Measurements from ENCODE around the gene SYNE1.
A peak's percentile ranks its signal among the peaks of the same experiment; 100 is the strongest.

SYNE1 gene

DNA sequence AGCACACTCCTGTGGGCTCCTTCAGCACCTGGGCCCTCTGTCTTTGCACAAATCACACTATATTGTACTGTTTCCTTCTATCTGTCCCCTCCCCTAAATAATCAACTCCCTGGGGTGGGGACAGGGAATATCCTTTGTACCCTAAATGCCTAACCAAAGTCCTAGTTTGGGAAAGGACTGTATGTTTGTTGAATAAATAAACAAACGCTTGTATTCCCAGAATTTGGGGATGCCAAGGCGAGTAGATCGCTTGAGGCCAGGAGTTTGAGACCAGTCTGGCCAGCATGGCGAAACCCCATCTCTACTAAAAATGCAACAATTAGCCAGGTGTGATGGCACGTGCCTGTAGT lies 322.7 kb downstream of the SYNE1 start:
- no peak overlapping the region for H3K4me3 ChIP-seq (ENCODE audit: low read depth, low read length)
- H2BK12ac ChIP-seq (ENCODE audit: low read length), result no peak overlapping the region
- WGBS (ENCODE audit: extremely low coverage, insufficient coverage, insufficient read length), result no CpG with 5 or more reads among the region's 5 CpGs
- DNase-seq, result peak in 1 of 2 donors; percentile 83
- peak overlapping the region; percentile 33 for H2BK120ac ChIP-seq (ENCODE audit: insufficient read depth, low read length, poor library complexity)
- no peak overlapping the region for H3K27ac ChIP-seq (ENCODE audit: low read depth, low read length)
- H2AK5ac ChIP-seq (ENCODE audit: low read length), result no peak overlapping the region
- H3K36me3 ChIP-seq (ENCODE audit: control insufficient read depth in 1 of 2, insufficient read depth in 2 of 2, low read length in 2 of 2), result peaks cover 1 to 2% of the 10 kb centered on the region in 2 experiments
- no peak overlapping the region for H3K18ac ChIP-seq (ENCODE audit: low read length)
- H3K79me1 ChIP-seq (ENCODE audit: low read length), result peaks cover 7% of the 10 kb centered on the region
- H3K9ac ChIP-seq (ENCODE audit: low read length), result no peak overlapping the region
- H4K12ac ChIP-seq (ENCODE audit: low read depth, low read length), result no peak overlapping the region
- no peak overlapping the region for H4K91ac ChIP-seq (ENCODE audit: low read depth, low read length)
- no peak overlapping the region for H3K4me2 ChIP-seq (ENCODE audit: low read length)
- no peak overlapping the region for H3K23ac ChIP-seq (ENCODE audit: low read length)
- H2AFZ ChIP-seq (ENCODE audit: insufficient read depth, low read length, poor library complexity), result no peak overlapping the region
- H3K4me1 ChIP-seq (ENCODE audit: control insufficient read depth in 1 of 2, insufficient read depth in 2 of 2, low read length in 2 of 2), result peaks cover 2 to 3% of the 10 kb centered on the region in 2 experiments
- no peak overlapping the region for H4K8ac ChIP-seq (ENCODE audit: low read depth, low read length)
- H3K4ac ChIP-seq (ENCODE audit: low read depth, low read length), result no peak overlapping the region
- no peaks in the 10 kb centered on the region for H3K27me3 ChIP-seq (ENCODE audit: insufficient read depth, low read length)
- H2BK5ac ChIP-seq (ENCODE audit: low read depth, low read length, poor library complexity), result no peak overlapping the region
- H3K79me2 ChIP-seq (ENCODE audit: control insufficient read depth, insufficient read depth, low read length, poor library complexity), result no peaks in the 10 kb centered on the region
- peaks cover 1% of the 10 kb centered on the region for H3K9me3 ChIP-seq (ENCODE audit: insufficient read depth, low read depth, low read length)
- no peak overlapping the region for H3K14ac ChIP-seq (ENCODE audit: low read length)

GRCh38 chr6:152313542-152314482 lies 323.4 kb downstream of the SYNE1 start:
- peak overlapping the region; percentile 13 for H4K8ac ChIP-seq (ENCODE audit: low read depth, low read length)
- peaks cover 7% of the 10 kb centered on the region for H3K79me1 ChIP-seq (ENCODE audit: low read length)
- no peak overlapping the region for H3K4me2 ChIP-seq (ENCODE audit: low read length)
- no peak overlapping the region for H3K23ac ChIP-seq (ENCODE audit: low read length)
- no peak overlapping the region for H3K9ac ChIP-seq (ENCODE audit: low read length)
- H2AFZ ChIP-seq (ENCODE audit: insufficient read depth, low read length, poor library complexity), result no peak overlapping the region
- peak overlapping the region; percentile 14 for H3K14ac ChIP-seq (ENCODE audit: low read length)
- peak overlapping the region; percentile 53 for H2BK120ac ChIP-seq (ENCODE audit: insufficient read depth, low read length, poor library complexity)
- no peaks in the 10 kb centered on the region for H3K79me2 ChIP-seq (ENCODE audit: control insufficient read depth, insufficient read depth, low read length, poor library complexity)
- peak overlapping the region; percentile 80 for H4K91ac ChIP-seq (ENCODE audit: low read depth, low read length)
- peak overlapping the region; percentile 64 for H4K12ac ChIP-seq (ENCODE audit: low read depth, low read length)
- peak overlapping the region; percentile 62 for H2AK5ac ChIP-seq (ENCODE audit: low read length)
- H3K4ac ChIP-seq (ENCODE audit: low read depth, low read length), result no peak overlapping the region
- no peak overlapping the region for H3K4me3 ChIP-seq (ENCODE audit: low read depth, low read length)
- H3K27ac ChIP-seq (ENCODE audit: low read depth, low read length), result no peak overlapping the region
- no peaks in the 10 kb centered on the region for H3K27me3 ChIP-seq (ENCODE audit: insufficient read depth, low read length)
- peak overlapping the region; percentile 6 for H2BK5ac ChIP-seq (ENCODE audit: low read depth, low read length, poor library complexity)
- no CpG with 5 or more reads among the region's 10 CpGs for WGBS (ENCODE audit: extremely low coverage, insufficient coverage, insufficient read length)
- DNase-seq, result peak; percentile 71 to 90
- peaks cover 1% of the 10 kb centered on the region for H3K9me3 ChIP-seq (ENCODE audit: insufficient read depth, low read depth, low read length)
- H3K18ac ChIP-seq (ENCODE audit: low read length), result no peak overlapping the region
- peak overlapping the region; percentile 81 for H2BK12ac ChIP-seq (ENCODE audit: low read length)
- peaks cover 2 to 3% of the 10 kb centered on the region in 2 experiments for H3K4me1 ChIP-seq (ENCODE audit: control insufficient read depth in 1 of 2, insufficient read depth in 2 of 2, low read length in 2 of 2)
- peaks cover 1 to 2% of the 10 kb centered on the region in 2 experiments for H3K36me3 ChIP-seq (ENCODE audit: control insufficient read depth in 1 of 2, insufficient read depth in 2 of 2, low read length in 2 of 2)

DNA sequence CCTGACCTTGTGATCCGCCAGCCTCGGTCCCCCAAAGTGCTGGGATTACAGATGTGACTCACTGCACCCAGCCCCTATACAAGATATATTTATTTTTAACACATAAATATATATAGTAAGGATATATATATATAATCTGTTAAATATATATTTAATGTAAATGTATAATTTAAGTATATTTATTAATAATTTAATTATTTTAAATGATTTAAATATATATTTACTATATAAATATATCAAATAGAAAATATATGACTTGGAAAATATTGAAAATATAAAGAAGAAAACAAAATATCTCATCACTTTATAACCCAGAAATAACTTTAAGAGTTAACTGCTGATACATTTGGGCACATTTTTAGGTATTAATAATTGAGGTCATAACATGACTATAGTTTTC lies 324.7 kb downstream of the SYNE1 start:
- peaks cover 1% of the 10 kb centered on the region for H3K9me3 ChIP-seq (ENCODE audit: insufficient read depth, low read depth, low read length)
- H3K27ac ChIP-seq (ENCODE audit: low read depth, low read length), result no peak overlapping the region
- H2AK5ac ChIP-seq (ENCODE audit: low read length), result no peak overlapping the region
- H3K4me2 ChIP-seq (ENCODE audit: low read length), result no peak overlapping the region
- H3K36me3 ChIP-seq (ENCODE audit: control insufficient read depth in 1 of 2, insufficient read depth in 2 of 2, low read length in 2 of 2), result peaks cover 1 to 2% of the 10 kb centered on the region in 2 experiments
- H3K27me3 ChIP-seq (ENCODE audit: insufficient read depth, low read length), result no peaks in the 10 kb centered on the region
- no peak overlapping the region for H2AFZ ChIP-seq (ENCODE audit: insufficient read depth, low read length, poor library complexity)
- H3K4me3 ChIP-seq (ENCODE audit: low read depth, low read length), result no peak overlapping the region
- H3K9ac ChIP-seq (ENCODE audit: low read length), result no peak overlapping the region
- H2BK12ac ChIP-seq (ENCODE audit: low read length), result no peak overlapping the region
- no peak overlapping the region for H4K12ac ChIP-seq (ENCODE audit: low read depth, low read length)
- H3K79me2 ChIP-seq (ENCODE audit: control insufficient read depth, insufficient read depth, low read length, poor library complexity), result no peaks in the 10 kb centered on the region
- H2BK120ac ChIP-seq (ENCODE audit: insufficient read depth, low read length, poor library complexity), result no peak overlapping the region
- H3K4ac ChIP-seq (ENCODE audit: low read depth, low read length), result no peak overlapping the region
- no CpG with 5 or more reads among the region's 2 CpGs for WGBS (ENCODE audit: extremely low coverage, insufficient coverage, insufficient read length)
- no peak overlapping the region for H3K23ac ChIP-seq (ENCODE audit: low read length)
- no peak overlapping the region for H3K18ac ChIP-seq (ENCODE audit: low read length)
- no peak for DNase-seq
- no peak overlapping the region for H4K91ac ChIP-seq (ENCODE audit: low read depth, low read length)
- no peak overlapping the region for H2BK5ac ChIP-seq (ENCODE audit: low read depth, low read length, poor library complexity)
- peaks cover 7% of the 10 kb centered on the region for H3K79me1 ChIP-seq (ENCODE audit: low read length)
- H3K14ac ChIP-seq (ENCODE audit: low read length), result no peak overlapping the region
- H4K8ac ChIP-seq (ENCODE audit: low read depth, low read length), result no peak overlapping the region
- peaks cover 2 to 3% of the 10 kb centered on the region in 2 experiments for H3K4me1 ChIP-seq (ENCODE audit: control insufficient read depth in 1 of 2, insufficient read depth in 2 of 2, low read length in 2 of 2)

DNA sequence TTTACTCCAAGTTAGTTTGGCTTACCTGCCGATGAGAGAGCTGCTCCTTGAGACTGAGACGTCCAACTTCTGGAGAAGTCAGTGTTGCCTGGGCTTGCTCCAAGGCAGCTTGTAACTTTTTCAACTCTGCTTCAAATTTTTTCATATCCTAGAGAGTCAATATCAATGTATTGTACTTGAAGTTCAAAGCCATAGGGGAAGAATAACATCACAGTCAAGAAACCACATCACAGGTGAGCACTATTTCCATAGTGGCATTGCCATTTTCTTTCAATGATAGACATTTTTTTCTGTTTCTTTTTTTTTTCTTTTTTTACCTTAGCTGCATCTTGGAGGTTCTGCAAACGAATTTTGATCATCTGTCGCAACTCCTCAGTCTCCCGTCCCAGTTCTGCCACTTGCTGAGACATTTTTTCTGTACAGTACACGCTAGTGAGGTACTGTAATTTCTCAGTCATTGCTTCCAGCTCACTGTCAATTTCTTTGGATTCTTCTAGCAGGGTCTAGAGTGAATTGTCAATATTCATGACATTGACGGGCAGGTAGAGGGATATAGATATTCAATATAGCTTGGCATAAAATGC lies 326.7 kb downstream of the SYNE1 start:
- H4K91ac ChIP-seq (ENCODE audit: low read depth, low read length), result no peak overlapping the region
- no peaks in the 10 kb centered on the region for H3K79me2 ChIP-seq (ENCODE audit: control insufficient read depth, insufficient read depth, low read length, poor library complexity)
- no peak overlapping the region for H3K4ac ChIP-seq (ENCODE audit: low read depth, low read length)
- no peak overlapping the region for H3K14ac ChIP-seq (ENCODE audit: low read length)
- H3K79me1 ChIP-seq (ENCODE audit: low read length), result peaks cover 7% of the 10 kb centered on the region
- no peak overlapping the region for H2BK12ac ChIP-seq (ENCODE audit: low read length)
- no peak overlapping the region for H3K9ac ChIP-seq (ENCODE audit: low read length)
- H2AK5ac ChIP-seq (ENCODE audit: low read length), result no peak overlapping the region
- H3K23ac ChIP-seq (ENCODE audit: low read length), result no peak overlapping the region
- H2BK5ac ChIP-seq (ENCODE audit: low read depth, low read length, poor library complexity), result no peak overlapping the region
- no peak overlapping the region for H3K27ac ChIP-seq (ENCODE audit: low read depth, low read length)
- no peak overlapping the region for H3K18ac ChIP-seq (ENCODE audit: low read length)
- H3K27me3 ChIP-seq (ENCODE audit: insufficient read depth, low read length), result no peaks in the 10 kb centered on the region
- H4K12ac ChIP-seq (ENCODE audit: low read depth, low read length), result no peak overlapping the region
- no peak overlapping the region for H4K8ac ChIP-seq (ENCODE audit: low read depth, low read length)
- no CpG with 5 or more reads among the region's 7 CpGs for WGBS (ENCODE audit: extremely low coverage, insufficient coverage, insufficient read length)
- DNase-seq, result peak in 1 of 2 donors; percentile 25
- no peak overlapping the region for H2BK120ac ChIP-seq (ENCODE audit: insufficient read depth, low read length, poor library complexity)
- H3K4me2 ChIP-seq (ENCODE audit: low read length), result no peak overlapping the region
- no peak overlapping the region for H2AFZ ChIP-seq (ENCODE audit: insufficient read depth, low read length, poor library complexity)
- no peaks in the 10 kb centered on the region for H3K9me3 ChIP-seq (ENCODE audit: insufficient read depth, low read depth, low read length)
- H3K4me3 ChIP-seq (ENCODE audit: low read depth, low read length), result no peak overlapping the region
- H3K36me3 ChIP-seq (ENCODE audit: control insufficient read depth in 1 of 2, insufficient read depth in 2 of 2, low read length in 2 of 2), result peaks cover 1 to 2% of the 10 kb centered on the region in 2 experiments
- H3K4me1 ChIP-seq (ENCODE audit: control insufficient read depth in 1 of 2, insufficient read depth in 2 of 2, low read length in 2 of 2), result peaks cover 2 to 3% of the 10 kb centered on the region in 2 experiments

Data from trophoblast cell (in vitro differentiated cells and primary cell).